K562 (cell line): ENCODE results near the gene ZWINT. TPM values are rescaled to one million over a fixed set of nuclear protein-coding genes. Genes with fewer than 3 reads are reported as not detected.

ENCODE experiments used
- ARID1B ChIP-seq: fragments of 450-650 bp; IDR thresholded peaks from 2 replicates; pipeline ENCODE4 v1.6.1; 2016; ENCODE audit warnings: antibody characterized with exemption, mild to moderate bottlenecking, inconsistent platforms
- ATF3 ChIP-seq, 2 experiments: fragments of 450-650 bp in 1 of 2; sonication (generic) in 1 of 2; formaldehyde crosslinking in 1 of 2; IDR thresholded peaks in 1 of 2; conservative IDR thresholded peaks in 1 of 2; 2 replicates each; pipeline versions ENCODE4 v1.6.1 to v1.8.1; 2016 to 2023; ENCODE audit warnings: mild to moderate bottlenecking in 2 of 2, moderate library complexity in 2 of 2, inconsistent platforms in 1 of 2, missing genetic modification reagents in 1 of 2
- BDP1 ChIP-seq: IDR thresholded peaks from 3 replicates; pipeline ENCODE4 v1.6.1; 2011; ENCODE audit not compliant: insufficient read length, insufficient read depth
- CBX2 ChIP-seq: fragments of 200-600 bp; sonication (generic); IDR thresholded peaks from one replicate; pipeline ENCODE4 v1.6.1; 2012; ENCODE audit warnings: mild to moderate bottlenecking, low read length, inconsistent platforms; ENCODE audit not compliant: insufficient read depth, poor library complexity, severe bottlenecking
- CEBPZ ChIP-seq: fragments of 150-350 bp; IDR thresholded peaks from 2 replicates; pipeline ENCODE4 v1.6.1; 2014; ENCODE audit warnings: low read depth, mild to moderate bottlenecking, low read length, borderline replicate concordance
- DPF2 ChIP-seq: fragments of 450-650 bp; IDR thresholded peaks from 2 replicates; pipeline ENCODE4 v1.6.1; 2016
- EP300 ChIP-seq: IDR thresholded peaks from 2 replicates; pipeline ENCODE4 v1.6.1; 2012; ENCODE audit warnings: low read length, improper control_type of control experiment
- HMG20A ChIP-seq: fragments of 450-650 bp; formaldehyde crosslinking; conservative IDR thresholded peaks from 2 replicates; pipeline ENCODE4 v1.4.0; 2020; ENCODE audit warnings: mild to moderate bottlenecking, mixed read lengths
- KDM1A ChIP-seq, 2 experiments: fragments of 450-650 bp; IDR thresholded peaks; 2 replicates each; pipeline ENCODE4 v1.6.1; 2016; ENCODE audit warnings: mild to moderate bottlenecking in 2 of 2
- MTA3 ChIP-seq: fragments of 450-650 bp; formaldehyde crosslinking; IDR thresholded peaks from 2 replicates; pipeline ENCODE4 v1.6.1; 2017; ENCODE audit warnings: mild to moderate bottlenecking, borderline replicate concordance
- NBN ChIP-seq: fragments of 450-650 bp; IDR thresholded peaks from 2 replicates; pipeline ENCODE4 v1.6.1; 2016; ENCODE audit warnings: low read depth, mild to moderate bottlenecking
- NCOR1 ChIP-seq: fragments of 450-650 bp; IDR thresholded peaks from 2 replicates; pipeline ENCODE4 v1.6.1; 2016; ENCODE audit warnings: mild to moderate bottlenecking, moderate library complexity
- NEUROD1 ChIP-seq: fragments of 150-350 bp; IDR thresholded peaks from 2 replicates; pipeline ENCODE4 v1.6.1; 2014; ENCODE audit warnings: borderline replicate concordance, low read length, low read depth; ENCODE audit not compliant: partially characterized antibody
- POLR2B ChIP-seq: fragments of 450-650 bp; IDR thresholded peaks from 2 replicates; pipeline ENCODE4 v1.6.1; 2018; ENCODE audit warnings: low read depth; ENCODE audit not compliant: partially characterized antibody
- PRPF4 ChIP-seq: fragments of 200-400 bp; formaldehyde crosslinking; IDR thresholded peaks from one replicate; pipeline ENCODE4 v1.6.1; 2017; ENCODE audit warnings: low read length, low read depth, mild to moderate bottlenecking; ENCODE audit not compliant: insufficient read depth, poor library complexity, severe bottlenecking
- SAP30 ChIP-seq: fragments of 200-600 bp; sonication (generic); IDR thresholded peaks from 2 replicates; pipeline ENCODE4 v1.6.1; 2012; ENCODE audit warnings: borderline replicate concordance, low read depth, mild to moderate bottlenecking, moderate library complexity, low read length, control low read depth, inconsistent platforms; ENCODE audit not compliant: insufficient read depth, poor library complexity, severe bottlenecking
- XRCC3 ChIP-seq: fragments of 450-650 bp; IDR thresholded peaks from 2 replicates; pipeline ENCODE4 v1.6.1; 2017; ENCODE audit warnings: mild to moderate bottlenecking, moderate library complexity
- ZNF316 ChIP-seq: fragments of 450-650 bp; IDR thresholded peaks from 2 replicates; pipeline ENCODE4 v1.6.1; 2016
- ZNF384 ChIP-seq: IDR thresholded peaks from 2 replicates; pipeline ENCODE4 v1.6.1; 2012; ENCODE audit warnings: low read depth, low read length, improper control_type of control experiment
- ZNF717 ChIP-seq: fragments of 250-450 bp; sonication (Bioruptor Pico); IDR thresholded peaks from 2 replicates; pipeline ENCODE4 v1.5.0; 2021
- ZNF75A ChIP-seq: fragments of 450-650 bp; formaldehyde crosslinking; IDR thresholded peaks from 2 replicates; pipeline ENCODE4 v1.4.0; 2020; ENCODE audit warnings: mild to moderate bottlenecking
- polyA plus RNA-seq, 8 experiments: library from polyadenylated mRNA; depleted of rRNA in 4 of 8; stranded (reverse) in 5 of 8; unstranded in 3 of 8; fragments of >200 nt; fragmentation: Nextera tagmentation in 2 of 8; fragmentation: Illumina TruSeq in 1 of 8; extraction: Ambion mirVana in 2 of 8; extraction: Trizol in 1 of 8; gene quantifications; 2 replicates each; pipeline versions ENCODE4 v1.2.1 to v1.2.3, GENCODE V29; 2011 to 2014; ENCODE audit warnings: inconsistent platforms in 1 of 8, missing spikeins in 1 of 8
- total RNA-seq, 7 experiments: library from RNA; depleted of rRNA in 6 of 7; stranded (reverse); fragments of >200 nt in 6 of 7; fragmentation: Illumina TruSeq in 2 of 7; extraction: Trizol in 2 of 7; gene quantifications; 2 replicates each; pipeline versions ENCODE4 v1.2.1 to v1.2.3, GENCODE V29; 2011 to 2021; ENCODE audit warnings: low replicate concordance in 1 of 7
- TF ChIP-seq, protein P1 (sequence below): fragments of 450-650 bp; IDR thresholded peaks from 2 replicates; pipeline ENCODE4 v1.6.1; 2018; ENCODE audit warnings: mild to moderate bottlenecking, low read depth; ENCODE audit not compliant: partially characterized antibody

The ZWINT gene
- total and polyA plus RNA-seq, 9 of the 15 experiments (the other 6 are each of a cell fraction or from before 2014, with no cell fraction given), result 122 to 245 (median 160) TPM

GRCh38 chr10:56370217-56371113 is 9.4 kb upstream of the ZWINT start (continued):
- TF ChIP-seq ATF3 (IDR thresholded peaks at IDR 0.05), result peak; percentile 11; the same call in 1 of the 2 replicates
- no peak for TF ChIP-seq ATF3 (CRISPR knock-in tag; conservative IDR thresholded peaks at IDR 0.05)
- TF ChIP-seq SAP30, result no peak
- TF ChIP-seq CBX2, result no peak
- TF ChIP-seq ZNF75A (CRISPR knock-in tag), result no peak
- TF ChIP-seq ARID1B, result peak; percentile 91
- TF ChIP-seq MTA3, result peak; percentile 80; the same call in 1 of the 2 replicates
- TF ChIP-seq, protein P1, sequence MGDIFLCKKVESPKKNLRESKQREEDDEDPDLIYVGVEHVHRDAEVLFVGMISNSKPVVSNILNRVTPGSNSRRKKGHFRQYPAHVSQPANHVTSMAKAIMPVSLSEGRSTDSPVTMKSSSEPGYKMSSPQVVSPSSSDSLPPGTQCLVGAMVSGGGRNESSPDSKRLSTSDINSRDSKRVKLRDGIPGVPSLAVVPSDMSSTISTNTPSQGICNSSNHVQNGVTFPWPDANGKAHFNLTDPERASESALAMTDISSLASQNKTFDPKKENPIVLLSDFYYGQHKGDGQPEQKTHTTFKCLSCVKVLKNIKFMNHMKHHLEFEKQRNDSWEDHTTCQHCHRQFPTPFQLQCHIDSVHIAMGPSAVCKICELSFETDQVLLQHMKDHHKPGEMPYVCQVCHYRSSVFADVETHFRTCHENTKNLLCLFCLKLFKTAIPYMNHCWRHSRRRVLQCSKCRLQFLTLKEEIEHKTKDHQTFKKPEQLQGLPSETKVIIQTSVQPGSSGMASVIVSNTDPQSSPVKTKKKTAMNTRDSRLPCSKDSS, result peak; percentile 92
- peak; percentile 84 for TF ChIP-seq DPF2
- TF ChIP-seq ZNF316, result peak; percentile 85
- no peak for TF ChIP-seq ZNF717
- TF ChIP-seq ZNF384, result peak; percentile 82
- TF ChIP-seq XRCC3, result peak; percentile 84; the same call in 1 of the 2 replicates
- no peak for TF ChIP-seq PRPF4
- peak; percentile 47; the same call in 1 of the 2 replicates for TF ChIP-seq EP300
- TF ChIP-seq NEUROD1, result no peak
- TF ChIP-seq POLR2B, result no peak
- 0 out of 4 replicates have a peak, but pooled peaks of 1 of the 2 experiments have one; percentile 7 for TF ChIP-seq KDM1A (IDR thresholded peaks at IDR 0.05)
- no peak for TF ChIP-seq BDP1
- peak; percentile 61 for TF ChIP-seq NCOR1
- peak; percentile 63; the same call in 1 of the 2 replicates for TF ChIP-seq NBN
- TF ChIP-seq CEBPZ, result peak; percentile 79; the same call in 1 of the 2 replicates
- TF ChIP-seq HMG20A (CRISPR knock-in tag), result no peak
